NCI-H2107 treated with DMSO at 0.1 percent for 48 hours (cell line): ENCODE results near the gene PCDHB10.
"Not testable (repeated sequence)": the region's sequence is repeated elsewhere in the genome, so short reads cannot be mapped to it uniquely, and the experiment has no call there.

Experiments
- DNase-seq: peaks from one replicate; lab custom pipeline; 2025; ENCODE audit not compliant: unreplicated experiment; lab: John Stamatoyannopoulos, UW

PCDHB10 gene

GRCh38 chr5:141192110-141192725 lies at the start of gene PCDHB10:
PCDHB10 (plus strand) TSS chr5:141192353; CDS start chr5:141192553, 200 bp downstream.
- no peak for DNase-seq

- DNase-seq = no peak
These were observed 42.3 kb upstream of the PCDHB10 start, which contains the start of gene PCDHB6 for GRCh38 chr5:141149812-141150211. PCDHB6 (plus strand) TSS chr5:141150057; CDS start chr5:141150258, 201 bp downstream.

- DNase-seq = no peak
These were observed 41.7 kb upstream of the PCDHB10 start for GRCh38 chr5:141150224-141150992.

GRCh38 chr5:141150993-141151325 lies 41.2 kb upstream of the PCDHB10 start:
- DNase-seq = no peak

GRCh38 chr5:141151632-141152031 lies 40.5 kb upstream of the PCDHB10 start:
- not testable (repeated sequence) for DNase-seq

GRCh38 chr5:141152096-141152495 lies 40.1 kb upstream of the PCDHB10 start:
- DNase-seq = not testable (repeated sequence)

GRCh38 chr5:141155540-141156374 lies 36.4 kb upstream of the PCDHB10 start:
- no peak for DNase-seq

- DNase-seq = not testable (repeated sequence)
These were observed 34.8 kb upstream of the PCDHB10 start for GRCh38 chr5:141157356-141157755.

GRCh38 chr5:141157901-141158300 lies 34.3 kb upstream of the PCDHB10 start:
- not testable (repeated sequence) for DNase-seq

GRCh38 chr5:141172381-141173204 lies 19.6 kb upstream of the PCDHB10 start, which contains the start of gene PCDHB7:
PCDHB7 (plus strand) TSS chr5:141172644; CDS start chr5:141172836, 192 bp downstream.
- DNase-seq = no peak

GRCh38 chr5:141174291-141175104 lies 17.7 kb upstream of the PCDHB10 start:
- DNase-seq = not testable (repeated sequence)

- DNase-seq = no peak
These were observed 16.2 kb upstream of the PCDHB10 start for GRCh38 chr5:141175933-141176332.

GRCh38 chr5:141177577-141178191 lies 14.5 kb upstream of the PCDHB10 start, which contains the start of gene PCDHB8:
PCDHB8 (plus strand) TSS chr5:141177790; CDS start chr5:141178035, 245 bp downstream.
- not testable (repeated sequence) for DNase-seq

- DNase-seq = not testable (repeated sequence)
These were observed 12.8 kb upstream of the PCDHB10 start for GRCh38 chr5:141179371-141179770.

GRCh38 chr5:141179876-141180275 lies 12.3 kb upstream of the PCDHB10 start:
- not testable (repeated sequence) for DNase-seq

GRCh38 chr5:141180313-141180712 lies 11.8 kb upstream of the PCDHB10 start:
- DNase-seq = no peak

GRCh38 chr5:141182248-141182647 lies 9.9 kb upstream of the PCDHB10 start, which contains the start of gene PCDHB16:
PCDHB16 (plus strand) TSS chr5:141182387; CDS start chr5:141182560, 173 bp downstream.
- no peak for DNase-seq

- not testable (repeated sequence) for DNase-seq
These were observed 7.9 kb upstream of the PCDHB10 start for GRCh38 chr5:141184117-141184855.
